Mesendoderm (in vitro differentiated cells): Measurements from ENCODE around the gene TSNAXIP1.

ENCODE experiments used
- DNase-seq: peaks from one replicate; pipeline ENCODE4 v3.0.0; 2013
- H2AK5ac ChIP-seq: 2 replicates; pipeline ENCODE4 v1.6.1; 2013; ENCODE audit warnings: low read length, inconsistent platforms
- H2BK120ac ChIP-seq: 2 replicates; pipeline ENCODE4 v1.6.1; 2013; ENCODE audit warnings: low read depth, mild to moderate bottlenecking, low read length, moderate library complexity, mixed read lengths
- H2BK15ac ChIP-seq: replicated peaks from 2 replicates; pipeline ENCODE4 v1.6.1; 2013; ENCODE audit warnings: low read depth, mild to moderate bottlenecking, moderate library complexity
- H2BK5ac ChIP-seq: 2 replicates; pipeline ENCODE4 v1.6.1; 2013; ENCODE audit warnings: low read length, inconsistent platforms
- H3K18ac ChIP-seq: 2 replicates; pipeline ENCODE4 v1.6.1; 2013; ENCODE audit warnings: mild to moderate bottlenecking, low read length, mixed read lengths
- H3K23ac ChIP-seq: one replicate; pipeline ENCODE4 v1.6.1; 2013; ENCODE audit warnings: low read length
- H3K27ac ChIP-seq: 2 replicates; pipeline ENCODE4 v1.5.1; 2013; ENCODE audit warnings: low read depth, mild to moderate bottlenecking, inconsistent platforms, low read length, moderate library complexity
- H3K27me3 ChIP-seq: 2 replicates; pipeline ENCODE4 v1.6.1; 2013; ENCODE audit warnings: low read length, control low read depth, mild to moderate bottlenecking, inconsistent platforms; ENCODE audit not compliant: insufficient read depth, poor library complexity
- H3K36me3 ChIP-seq: 2 replicates; pipeline ENCODE4 v1.6.1; 2013; ENCODE audit warnings: low read length, inconsistent platforms; ENCODE audit not compliant: control insufficient read depth, insufficient read depth
- H3K4ac ChIP-seq: one replicate; pipeline ENCODE4 v1.6.1; 2013; ENCODE audit warnings: low read depth, mild to moderate bottlenecking, low read length, moderate library complexity
- H3K4me1 ChIP-seq: 2 replicates; pipeline ENCODE4 v1.6.1; 2013; ENCODE audit warnings: low read depth, low read length, inconsistent platforms; ENCODE audit not compliant: control insufficient read depth
- H3K4me2 ChIP-seq: 2 replicates; pipeline ENCODE4 v1.6.1; 2013; ENCODE audit warnings: low read length
- H3K4me3 ChIP-seq: 2 replicates; pipeline ENCODE4 v1.5.1; 2013; ENCODE audit warnings: mild to moderate bottlenecking, low read length
- H3K56ac ChIP-seq: one replicate; pipeline ENCODE4 v1.6.1; 2013; ENCODE audit warnings: low read length
- H3K79me1 ChIP-seq: 2 replicates; pipeline ENCODE4 v1.6.1; 2013; ENCODE audit warnings: low read length, inconsistent platforms
- H3K79me2 ChIP-seq: 2 replicates; pipeline ENCODE4 v1.6.1; 2013; ENCODE audit warnings: mild to moderate bottlenecking, low read length; ENCODE audit not compliant: control insufficient read depth, insufficient read depth
- H3K9ac ChIP-seq: 2 replicates; pipeline ENCODE4 v1.6.1; 2013; ENCODE audit warnings: low read length, inconsistent platforms
- H4K5ac ChIP-seq: one replicate; pipeline ENCODE4 v1.6.1; 2013; ENCODE audit warnings: low read length
- H4K8ac ChIP-seq: one replicate; pipeline ENCODE4 v1.6.1; 2013; ENCODE audit warnings: low read depth, mild to moderate bottlenecking, control low read depth, low read length, moderate library complexity
- WGBS: extraction: QIAGEN DNeasy Blood & Tissue Kit; methylation state at CpG from one replicate; pipeline ENCODE4 v1.1.7; 2013; ENCODE audit warnings: low lambda C conversion rate, missing lambda C conversion rate; ENCODE audit not compliant: insufficient coverage; ENCODE audit errors: extremely low coverage; 5-methylcytosine and 5-hydroxymethylcytosine counted together

Gene TSNAXIP1

DNA sequence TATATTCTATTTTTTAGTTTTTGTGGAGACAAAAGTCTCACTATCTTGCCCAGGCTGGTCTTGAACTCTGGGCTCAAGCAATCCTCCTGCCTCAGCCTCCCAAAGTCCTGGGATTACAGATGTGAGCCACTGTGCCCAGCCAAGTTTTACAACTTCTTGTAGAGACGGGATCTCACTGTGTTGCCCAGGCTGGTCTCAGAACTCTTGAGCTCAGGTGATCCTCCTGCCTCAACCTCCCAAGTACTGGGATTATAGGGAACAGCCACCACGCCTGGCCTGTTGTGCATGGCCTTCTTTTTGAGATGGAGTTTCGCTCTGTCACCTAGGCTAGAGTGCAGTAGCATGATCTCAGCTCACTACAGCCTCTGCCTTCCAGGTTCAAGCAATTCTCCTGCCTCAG, 47.0 kb downstream of the TSNAXIP1 start:
- Histone ChIP-seq H3K4ac (no peak overlapping the region), H3K4me3 (no peak overlapping the region), H2BK15ac (no peak overlapping the region), H3K79me2 (peaks cover 83% of the 10 kb centered on the region), H3K18ac (no peak overlapping the region), H3K9ac (no peak overlapping the region), H3K23ac (no peak overlapping the region), H2AK5ac (no peak overlapping the region), H4K5ac (no peak overlapping the region), H2BK120ac (no peak overlapping the region), H3K4me2 (no peak overlapping the region), H3K27ac (no peak overlapping the region), H3K79me1 (peaks cover 26% of the 10 kb centered on the region), H4K8ac (no peak overlapping the region), H3K27me3 (no peaks in the 10 kb centered on the region), H3K4me1 (peaks cover 3% of the 10 kb centered on the region), H3K56ac (no peak overlapping the region), H3K36me3 (peaks cover 4% of the 10 kb centered on the region), H2BK5ac (no peak overlapping the region)
- no CpG with 5 or more reads among the region's 3 CpGs for WGBS
- DNase-seq: no peak

DNA sequence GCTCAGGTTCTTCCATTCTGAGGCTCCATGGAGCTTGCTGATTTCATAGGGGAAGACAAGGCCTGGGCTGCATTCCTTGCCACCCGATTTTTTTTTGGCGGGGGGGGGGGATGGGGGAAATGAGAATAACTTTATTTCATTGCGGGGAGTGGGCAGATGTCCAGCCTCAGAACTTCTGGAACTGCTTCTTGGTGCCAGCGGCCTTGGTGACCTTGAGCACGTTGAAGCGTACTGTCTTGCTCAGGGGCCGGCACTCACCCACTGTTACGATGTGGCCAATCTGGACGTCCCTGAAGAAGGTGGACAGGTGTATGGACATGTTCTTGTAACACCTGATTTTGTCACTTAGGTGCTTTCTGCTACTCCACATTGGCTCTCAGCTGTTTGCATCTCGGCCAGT, 49.1 kb downstream of the TSNAXIP1 start:
- H3K79me1 ChIP-seq: peaks cover 26% of the 10 kb centered on the region
- H3K4me3 ChIP-seq: no peak overlapping the region
- H3K27me3 ChIP-seq: no peaks in the 10 kb centered on the region
- H2BK15ac ChIP-seq: no peak overlapping the region
- no peak overlapping the region for H3K18ac ChIP-seq
- peaks cover 84% of the 10 kb centered on the region for H3K79me2 ChIP-seq
- no peak overlapping the region for H2BK5ac ChIP-seq
- no peak overlapping the region for H3K9ac ChIP-seq
- no peak for DNase-seq
- H4K8ac ChIP-seq: no peak overlapping the region
- WGBS: no CpG with 5 or more reads among the region's 10 CpGs
- no peak overlapping the region for H3K27ac ChIP-seq
- H2BK120ac ChIP-seq: no peak overlapping the region
- no peak overlapping the region for H3K4me2 ChIP-seq
- peaks cover 3% of the 10 kb centered on the region for H3K4me1 ChIP-seq
- no peak overlapping the region for H4K5ac ChIP-seq
- no peak overlapping the region for H2AK5ac ChIP-seq
- no peak overlapping the region for H3K56ac ChIP-seq
- H3K4ac ChIP-seq: no peak overlapping the region
- H3K36me3 ChIP-seq: peaks cover 1% of the 10 kb centered on the region
- H3K23ac ChIP-seq: no peak overlapping the region

DNA sequence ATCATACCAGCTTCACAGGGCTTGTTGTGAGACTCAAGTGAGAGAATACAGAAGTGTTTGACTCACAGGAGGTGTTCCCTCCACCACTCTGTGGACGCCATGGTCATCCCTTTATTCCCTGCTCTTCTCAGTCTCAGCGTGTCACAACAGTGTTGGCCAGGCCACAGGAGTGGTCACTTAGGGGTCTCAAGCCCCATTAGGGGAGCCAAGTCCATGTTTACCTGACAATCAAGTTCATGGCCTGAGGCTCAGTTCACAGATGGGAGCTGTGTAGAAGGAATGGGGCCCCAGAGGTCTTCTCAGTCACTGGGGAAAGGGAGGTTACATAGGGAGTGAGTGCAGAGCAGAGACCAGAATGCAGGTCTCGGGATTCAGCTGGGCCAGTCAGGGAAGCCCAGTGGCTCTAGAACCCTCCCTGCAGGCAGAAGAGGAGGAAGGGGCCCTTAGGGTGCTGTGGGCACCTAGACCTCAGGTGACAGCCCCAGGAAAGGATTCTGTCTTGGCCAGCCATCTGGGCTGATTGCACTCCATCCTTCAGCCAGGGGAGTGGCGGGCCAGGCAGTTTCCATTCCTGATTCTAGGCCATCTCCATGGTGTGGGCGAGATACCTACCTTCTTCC, 50.3 kb downstream of the TSNAXIP1 start:
- H4K8ac ChIP-seq: no peak overlapping the region
- H3K56ac ChIP-seq: no peak overlapping the region
- no peak overlapping the region for H3K23ac ChIP-seq
- H3K27me3 ChIP-seq: no peaks in the 10 kb centered on the region
- no peak for DNase-seq
- no peak overlapping the region for H3K18ac ChIP-seq
- no peak overlapping the region for H2BK5ac ChIP-seq
- WGBS: no CpG with 5 or more reads among the region's 5 CpGs
- no peak overlapping the region for H2BK120ac ChIP-seq
- no peak overlapping the region for H3K4me2 ChIP-seq
- no peak overlapping the region for H3K4ac ChIP-seq
- H2AK5ac ChIP-seq: no peak overlapping the region
- no peak overlapping the region for H4K5ac ChIP-seq
- H3K36me3 ChIP-seq: peaks cover 1% of the 10 kb centered on the region
- H3K79me1 ChIP-seq: peaks cover 36% of the 10 kb centered on the region
- H2BK15ac ChIP-seq: no peak overlapping the region
- no peak overlapping the region for H3K27ac ChIP-seq
- no peak overlapping the region for H3K4me3 ChIP-seq
- no peak overlapping the region for H3K9ac ChIP-seq
- peaks cover 87% of the 10 kb centered on the region for H3K79me2 ChIP-seq
- H3K4me1 ChIP-seq: peaks cover 3% of the 10 kb centered on the region

DNA sequence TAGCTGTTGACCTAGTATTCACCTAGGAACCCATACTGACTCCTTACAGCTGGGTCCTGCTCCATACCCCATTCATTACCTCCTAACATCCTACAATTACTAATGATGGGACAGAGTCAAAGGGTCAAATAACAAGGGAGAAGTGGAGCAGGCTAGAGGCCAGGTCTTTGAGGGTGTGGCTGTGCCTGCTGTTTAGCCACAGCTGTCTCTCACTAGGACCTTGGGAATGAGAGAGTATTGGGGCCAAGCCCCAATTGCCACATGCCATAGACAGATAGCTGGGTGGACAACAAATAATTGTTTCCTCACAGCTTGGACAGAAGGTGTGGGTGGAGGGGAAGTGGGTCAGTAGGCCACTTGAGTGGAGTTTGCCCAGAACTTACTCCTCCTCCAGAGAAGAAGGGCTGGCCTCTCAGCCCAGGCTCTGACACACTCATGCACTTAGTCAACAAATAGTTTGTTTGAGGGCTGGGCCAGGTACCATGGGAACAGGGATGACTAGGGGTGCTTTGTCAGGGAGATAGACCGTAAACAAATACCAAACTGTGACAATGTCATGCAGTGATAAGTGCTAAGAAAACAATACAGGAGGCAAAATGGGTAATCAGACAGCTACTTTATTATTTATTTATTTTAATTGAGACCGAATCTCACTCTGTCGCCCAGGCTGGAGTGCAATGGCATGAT, 51.0 kb downstream of the TSNAXIP1 start:
- H3K79me2 ChIP-seq: peaks cover 90% of the 10 kb centered on the region
- peaks cover 40% of the 10 kb centered on the region for H3K79me1 ChIP-seq
- H4K5ac ChIP-seq: no peak overlapping the region
- H3K27me3 ChIP-seq: no peaks in the 10 kb centered on the region
- no peak overlapping the region for H2AK5ac ChIP-seq
- no peak overlapping the region for H2BK5ac ChIP-seq
- H3K23ac ChIP-seq: no peak overlapping the region
- no peak overlapping the region for H3K4me2 ChIP-seq
- peaks cover 1% of the 10 kb centered on the region for H3K36me3 ChIP-seq
- no CpG with 5 or more reads among the region's 3 CpGs for WGBS
- H3K27ac ChIP-seq: peak overlapping the region; percentile 22
- DNase-seq: peak; percentile 96
- no peak overlapping the region for H3K18ac ChIP-seq
- H4K8ac ChIP-seq: no peak overlapping the region
- H2BK15ac ChIP-seq: no peak overlapping the region
- no peak overlapping the region for H3K56ac ChIP-seq
- no peak overlapping the region for H3K9ac ChIP-seq
- H2BK120ac ChIP-seq: no peak overlapping the region
- no peak overlapping the region for H3K4me3 ChIP-seq
- peaks cover 3% of the 10 kb centered on the region for H3K4me1 ChIP-seq
- H3K4ac ChIP-seq: no peak overlapping the region

DNA sequence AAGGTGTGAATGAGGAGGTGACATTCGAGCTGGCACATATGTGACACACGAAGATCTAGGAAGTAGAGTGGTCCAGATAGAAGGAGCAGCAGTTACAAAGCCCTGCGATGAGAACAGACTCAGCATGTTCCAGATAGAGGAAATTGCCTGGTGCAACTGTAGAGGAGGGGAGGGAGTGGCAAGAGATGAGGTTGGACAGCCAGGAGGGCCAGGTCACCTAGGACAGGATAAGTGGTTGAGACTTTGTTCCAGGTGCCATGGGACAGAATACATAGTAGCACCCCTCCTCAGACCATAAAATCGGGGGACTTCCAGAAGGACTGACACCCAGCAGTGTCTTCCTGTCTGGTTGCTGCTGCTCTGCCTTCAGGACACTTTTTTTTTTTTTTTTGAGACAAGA, 51.8 kb downstream of the TSNAXIP1 start:
- Histone ChIP-seq H3K79me1 (peaks cover 45% of the 10 kb centered on the region), H3K4me3 (no peak overlapping the region), H3K23ac (no peak overlapping the region), H3K36me3 (peaks cover 1% of the 10 kb centered on the region), H3K79me2 (peaks cover 92% of the 10 kb centered on the region), H3K4me2 (no peak overlapping the region), H4K5ac (no peak overlapping the region), H3K4ac (no peak overlapping the region), H3K4me1 (peaks cover 3% of the 10 kb centered on the region), H3K18ac (no peak overlapping the region), H2BK5ac (no peak overlapping the region), H4K8ac (no peak overlapping the region), H3K27ac (no peak overlapping the region), H2AK5ac (no peak overlapping the region), H2BK15ac (no peak overlapping the region), H2BK120ac (no peak overlapping the region), H3K9ac (no peak overlapping the region), H3K56ac (no peak overlapping the region), H3K27me3 (no peaks in the 10 kb centered on the region)
- DNase-seq: no peak
- no CpG with 5 or more reads among the region's 4 CpGs for WGBS
